GM23248 (cell line): Measurements from ENCODE around the gene ZNF222.

Source experiments
- EZH2 ChIP-seq: fragments of 200-600 bp; sonication (generic); IDR thresholded peaks from 2 replicates; pipeline ENCODE4 v1.6.1; 2018; ENCODE audit warnings: antibody characterized with exemption, mild to moderate bottlenecking; ENCODE audit not compliant: insufficient read depth, poor library complexity, severe bottlenecking
- EZH2phosphoT487 ChIP-seq: fragments of 200-600 bp; sonication (generic); IDR thresholded peaks from 2 replicates; pipeline ENCODE4 v1.6.1; 2018; ENCODE audit warnings: antibody characterized with exemption, moderate library complexity, mild to moderate bottlenecking, low read depth; ENCODE audit not compliant: insufficient read depth

- TF ChIP-seq EZH2 (no peak), EZH2phosphoT487 (no peak)
Observed at GRCh38 chr19:44032001-44032610, 6.9 kb downstream of the ZNF222 start.
